Measurements from ENCODE around the gene SDF2L1. TPM values are rescaled to one million over a fixed set of nuclear protein-coding genes. Genes with fewer than 3 reads are reported as not detected.
"Not testable (repeated sequence)": the region's sequence is repeated elsewhere in the genome, so short reads cannot be mapped to it uniquely, and the experiment has no call there.

Gene SDF2L1
- total and polyA plus RNA-seq, 2 donors from 2014 or later: 56.1 to 79.6 TPM

DNA sequence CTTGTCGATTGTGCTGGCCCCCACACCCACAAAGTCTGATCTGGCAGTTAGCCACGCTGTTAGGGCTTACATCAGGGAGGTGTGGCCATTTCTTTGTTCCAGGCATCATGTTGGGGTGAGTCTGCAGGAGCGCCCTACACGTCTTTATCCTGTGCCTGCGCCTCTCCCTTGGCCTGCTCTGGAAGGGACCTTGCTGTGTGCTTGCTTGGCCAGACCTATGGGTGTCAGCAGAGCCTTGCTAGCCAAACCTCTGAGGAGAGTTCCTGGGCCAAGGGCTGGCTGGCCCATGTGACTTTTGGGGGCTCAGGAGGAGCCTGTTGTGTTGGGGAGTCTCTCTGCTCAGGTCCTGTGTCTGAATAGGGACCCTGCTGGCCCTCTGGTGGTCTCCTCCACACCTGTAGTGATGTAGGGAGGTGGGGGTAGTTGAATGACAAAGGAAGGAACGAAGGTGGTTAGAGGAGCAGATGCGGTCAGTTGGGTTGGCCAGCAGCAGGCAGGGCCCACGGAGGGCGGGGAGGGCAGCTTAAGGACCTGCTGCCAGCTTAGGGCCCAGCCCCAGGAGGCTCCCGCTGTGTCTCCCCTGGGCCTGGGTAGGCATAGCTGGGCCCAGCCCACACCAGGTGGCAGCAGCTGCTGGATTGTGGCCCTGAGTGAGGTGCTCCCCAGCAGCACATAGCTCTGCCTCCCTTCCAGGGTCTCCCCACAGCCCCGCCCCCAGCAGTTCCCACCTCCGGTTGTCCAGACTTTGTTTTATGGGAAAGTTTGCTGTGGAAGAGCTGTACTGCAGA, 31.6 kb downstream of the SDF2L1 start:
- peaks cover 0 to 10% (median 9%) of the 10 kb centered on the region in 3 donors for H3K4me1 ChIP-seq (ENCODE audit: control insufficient read depth in 2 of 3, insufficient read depth in 2 of 3, low read depth in 1 of 3, low read length in 3 of 3)

GRCh38 chr22:21674638-21675245, 32.6 kb downstream of the SDF2L1 start:
- DNase-seq: peak in 1 of 5 donors; percentile 28
- intact Hi-C loops (cut with DNase I): no loop called here
- Histone ChIP-seq H3K36me3 (ENCODE audit: control insufficient read depth in 2 of 3, insufficient read depth in 3 of 3, low read length in 3 of 3) (peaks cover 5 to 30% (median 25%) of the 10 kb centered on the region in 3 donors), H3K27me3 (ENCODE audit: control insufficient read depth, insufficient read depth, low read length) (no peaks in the 10 kb centered on the region), H3K27ac (ENCODE audit: low read depth in 2 of 2, low read length in 2 of 2) (no peak overlapping the region), H3K4me3 (ENCODE audit: low read length in 3 of 3) (no peak overlapping the region), H3K9ac (ENCODE audit: low read length in 3 of 3) (peak overlapping the region in 1 of 3 donors; percentile 12), H3K4me1 (ENCODE audit: control insufficient read depth in 2 of 3, insufficient read depth in 2 of 3, low read depth in 1 of 3, low read length in 3 of 3) (peaks cover 0 to 10% (median 9%) of the 10 kb centered on the region in 3 donors), H3K9me3 (ENCODE audit: control insufficient read depth in 2 of 3, insufficient read depth in 1 of 3, low read length in 3 of 3) (no peaks in the 10 kb centered on the region)
- TF ChIP-seq, protein P1, sequence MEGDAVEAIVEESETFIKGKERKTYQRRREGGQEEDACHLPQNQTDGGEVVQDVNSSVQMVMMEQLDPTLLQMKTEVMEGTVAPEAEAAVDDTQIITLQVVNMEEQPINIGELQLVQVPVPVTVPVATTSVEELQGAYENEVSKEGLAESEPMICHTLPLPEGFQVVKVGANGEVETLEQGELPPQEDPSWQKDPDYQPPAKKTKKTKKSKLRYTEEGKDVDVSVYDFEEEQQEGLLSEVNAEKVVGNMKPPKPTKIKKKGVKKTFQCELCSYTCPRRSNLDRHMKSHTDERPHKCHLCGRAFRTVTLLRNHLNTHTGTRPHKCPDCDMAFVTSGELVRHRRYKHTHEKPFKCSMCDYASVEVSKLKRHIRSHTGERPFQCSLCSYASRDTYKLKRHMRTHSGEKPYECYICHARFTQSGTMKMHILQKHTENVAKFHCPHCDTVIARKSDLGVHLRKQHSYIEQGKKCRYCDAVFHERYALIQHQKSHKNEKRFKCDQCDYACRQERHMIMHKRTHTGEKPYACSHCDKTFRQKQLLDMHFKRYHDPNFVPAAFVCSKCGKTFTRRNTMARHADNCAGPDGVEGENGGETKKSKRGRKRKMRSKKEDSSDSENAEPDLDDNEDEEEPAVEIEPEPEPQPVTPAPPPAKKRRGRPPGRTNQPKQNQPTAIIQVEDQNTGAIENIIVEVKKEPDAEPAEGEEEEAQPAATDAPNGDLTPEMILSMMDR (IDR thresholded peaks at IDR 0.05; ENCODE audit: borderline replicate concordance, extremely low read depth, insufficient read depth): no peak
- FAIRE-seq: no peak

More for the DNA sequence above, 31.6 kb downstream of the SDF2L1 start:
- Histone ChIP-seq H3K9me3 (ENCODE audit: control insufficient read depth in 2 of 3, insufficient read depth in 1 of 3, low read length in 3 of 3) (no peaks in the 10 kb centered on the region), H3K27me3 (ENCODE audit: control insufficient read depth, insufficient read depth, low read length) (no peaks in the 10 kb centered on the region), H3K27ac (ENCODE audit: low read depth in 2 of 2, low read length in 2 of 2) (no peak overlapping the region), H3K36me3 (ENCODE audit: control insufficient read depth in 2 of 3, insufficient read depth in 3 of 3, low read length in 3 of 3) (peaks cover 5 to 30% (median 25%) of the 10 kb centered on the region in 3 donors), H3K4me3 (ENCODE audit: low read length in 3 of 3) (no peak overlapping the region), H3K9ac (ENCODE audit: low read length in 3 of 3) (no peak overlapping the region)
- FAIRE-seq (no peak), DNase-seq (peak in 1 of 5 donors; percentile 30)
- TF ChIP-seq, protein P1 (IDR thresholded peaks at IDR 0.05; ENCODE audit: borderline replicate concordance, extremely low read depth, insufficient read depth): peak; percentile 24
- intact Hi-C loops (cut with DNase I): no loop called here

DNA sequence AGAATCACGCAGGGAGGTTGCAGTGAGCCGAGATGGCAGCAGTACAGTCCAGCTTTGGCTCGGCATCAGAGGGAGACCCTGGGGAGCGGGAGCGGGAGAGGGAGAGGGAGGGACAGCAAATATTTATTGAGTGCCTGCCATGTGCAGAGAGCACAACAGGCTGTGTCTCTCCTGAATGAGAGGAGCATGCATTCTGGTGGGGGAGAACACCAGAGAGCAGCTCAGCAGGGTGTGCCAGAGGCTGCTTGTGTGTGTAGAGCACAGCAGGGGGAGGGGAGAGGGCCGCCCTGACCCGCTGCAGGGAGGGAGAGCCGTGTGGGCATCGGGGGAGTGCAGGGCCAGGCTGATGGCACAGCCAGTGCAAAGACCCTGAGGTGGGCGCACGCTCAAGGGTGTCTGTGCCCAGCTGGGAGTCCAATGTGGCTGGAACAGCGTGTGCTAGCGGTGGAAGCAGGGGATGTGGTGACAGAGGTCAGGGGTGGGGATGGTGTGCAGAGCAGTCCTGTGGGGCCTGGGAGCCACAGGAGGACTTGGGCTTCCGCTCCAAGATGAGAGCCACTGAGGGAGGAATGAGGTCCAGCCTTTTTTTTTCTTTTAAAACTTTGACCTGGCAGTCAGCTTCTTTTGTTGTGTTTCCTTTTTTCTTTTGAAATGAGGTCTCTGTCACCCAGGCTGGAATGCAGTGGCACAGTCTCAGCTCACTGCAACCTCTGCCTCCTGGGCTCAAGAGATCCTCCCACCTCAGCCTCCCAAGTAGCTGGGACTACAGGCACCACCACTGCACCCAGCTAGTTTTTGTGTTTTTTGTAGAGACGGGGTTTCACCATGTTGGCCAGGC, 35.7 kb downstream of the SDF2L1 start:
- DNase-seq: no peak
- TF ChIP-seq, protein P1 (IDR thresholded peaks at IDR 0.05; ENCODE audit: borderline replicate concordance, extremely low read depth, insufficient read depth): no peak
- H3K36me3 ChIP-seq (ENCODE audit: control insufficient read depth in 2 of 3, insufficient read depth in 3 of 3, low read length in 3 of 3): peaks cover 0 to 16% (median 11%) of the 10 kb centered on the region in 3 donors

DNA sequence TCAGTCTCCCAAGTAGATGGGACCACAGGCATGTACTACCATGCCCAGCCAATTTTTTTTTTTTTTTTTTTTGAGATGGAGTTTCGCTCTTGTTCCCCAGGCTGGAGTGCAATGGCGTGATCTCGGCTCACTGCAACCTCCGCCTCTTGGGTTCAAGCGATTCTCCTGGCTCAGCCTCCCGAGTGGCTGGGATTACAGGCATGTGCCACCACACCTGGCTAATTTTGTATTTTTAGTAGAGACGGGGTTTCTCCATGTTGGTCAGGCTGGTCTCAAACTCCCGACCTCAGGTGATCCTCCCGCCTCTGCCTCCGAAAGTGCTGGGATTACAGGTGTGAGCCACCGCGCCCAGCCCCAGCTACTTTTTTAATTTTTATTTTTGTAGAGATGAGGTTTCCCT, 36.7 kb downstream of the SDF2L1 start:
- FAIRE-seq; H3K9ac ChIP-seq (ENCODE audit: low read length in 3 of 3); H3K27me3 ChIP-seq (ENCODE audit: control insufficient read depth, insufficient read depth, low read length); H3K9me3 ChIP-seq (ENCODE audit: control insufficient read depth in 2 of 3, insufficient read depth in 1 of 3, low read length in 3 of 3); H3K4me3 ChIP-seq (ENCODE audit: low read length in 3 of 3); H3K27ac ChIP-seq (ENCODE audit: low read depth in 2 of 2, low read length in 2 of 2); intact Hi-C loops (cut with DNase I); DNase-seq: not testable (repeated sequence)
- H3K4me1 ChIP-seq (ENCODE audit: control insufficient read depth in 2 of 3, insufficient read depth in 2 of 3, low read depth in 1 of 3, low read length in 3 of 3): peaks cover 0 to 34% (median 33%) of the 10 kb centered on the region in 3 donors
- H3K36me3 ChIP-seq (ENCODE audit: control insufficient read depth in 2 of 3, insufficient read depth in 3 of 3, low read length in 3 of 3): peaks cover 0 to 10% (median 6%) of the 10 kb centered on the region in 3 donors

More for the DNA sequence above, 35.7 kb downstream of the SDF2L1 start:
- Histone ChIP-seq H3K27ac (ENCODE audit: low read depth in 2 of 2, low read length in 2 of 2) (no peak overlapping the region), H3K27me3 (ENCODE audit: control insufficient read depth, insufficient read depth, low read length) (no peaks in the 10 kb centered on the region), H3K4me1 (ENCODE audit: control insufficient read depth in 2 of 3, insufficient read depth in 2 of 3, low read depth in 1 of 3, low read length in 3 of 3) (peaks cover 0 to 27% (median 26%) of the 10 kb centered on the region in 3 donors), H3K9me3 (ENCODE audit: control insufficient read depth in 2 of 3, insufficient read depth in 1 of 3, low read length in 3 of 3) (no peaks in the 10 kb centered on the region), H3K4me3 (ENCODE audit: low read length in 3 of 3) (no peak overlapping the region), H3K9ac (ENCODE audit: low read length in 3 of 3) (no peak overlapping the region)
- intact Hi-C loops (cut with DNase I): no loop called here
- no peak for FAIRE-seq
